Measurements from ENCODE around the gene SNX18.
A peak's percentile ranks its signal among the peaks of the same experiment; 100 is the strongest.
"Not testable (repeated sequence)": the region's sequence is repeated elsewhere in the genome, so short reads cannot be mapped to it uniquely, and the experiment has no call there.

SNX18 gene, protein sequence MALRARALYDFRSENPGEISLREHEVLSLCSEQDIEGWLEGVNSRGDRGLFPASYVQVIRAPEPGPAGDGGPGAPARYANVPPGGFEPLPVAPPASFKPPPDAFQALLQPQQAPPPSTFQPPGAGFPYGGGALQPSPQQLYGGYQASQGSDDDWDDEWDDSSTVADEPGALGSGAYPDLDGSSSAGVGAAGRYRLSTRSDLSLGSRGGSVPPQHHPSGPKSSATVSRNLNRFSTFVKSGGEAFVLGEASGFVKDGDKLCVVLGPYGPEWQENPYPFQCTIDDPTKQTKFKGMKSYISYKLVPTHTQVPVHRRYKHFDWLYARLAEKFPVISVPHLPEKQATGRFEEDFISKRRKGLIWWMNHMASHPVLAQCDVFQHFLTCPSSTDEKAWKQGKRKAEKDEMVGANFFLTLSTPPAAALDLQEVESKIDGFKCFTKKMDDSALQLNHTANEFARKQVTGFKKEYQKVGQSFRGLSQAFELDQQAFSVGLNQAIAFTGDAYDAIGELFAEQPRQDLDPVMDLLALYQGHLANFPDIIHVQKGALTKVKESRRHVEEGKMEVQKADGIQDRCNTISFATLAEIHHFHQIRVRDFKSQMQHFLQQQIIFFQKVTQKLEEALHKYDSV

DNA sequence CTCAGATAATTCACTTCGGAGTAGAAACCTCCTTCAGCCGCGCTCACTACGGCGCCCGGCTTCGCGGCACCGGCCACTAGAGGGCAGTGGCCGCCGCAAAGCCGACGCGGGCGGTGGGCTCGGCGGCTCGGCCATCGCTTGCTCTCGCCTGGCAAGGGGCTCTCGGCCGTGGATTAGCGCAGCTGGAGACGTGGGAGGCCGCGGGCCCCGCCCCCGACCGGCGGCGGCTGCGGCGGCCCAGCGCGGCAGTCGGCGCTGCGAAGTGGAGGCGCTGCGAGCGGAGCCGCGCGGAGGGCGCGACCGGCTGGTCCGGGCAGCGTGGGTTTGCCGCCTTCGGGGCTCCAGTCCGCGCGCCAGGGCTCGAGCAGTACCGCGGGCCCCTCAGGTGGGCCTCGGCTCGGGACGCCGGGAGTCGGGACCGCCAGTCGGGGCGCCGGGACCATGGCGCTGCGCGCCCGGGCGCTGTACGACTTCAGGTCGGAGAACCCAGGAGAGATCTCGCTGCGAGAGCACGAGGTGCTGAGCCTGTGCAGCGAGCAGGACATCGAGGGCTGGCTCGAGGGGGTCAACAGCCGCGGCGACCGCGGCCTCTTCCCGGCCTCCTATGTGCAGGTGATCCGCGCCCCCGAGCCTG lies at the start of gene SNX18:
TSS of gene SNX18 (plus strand) at position 248 of the 634 bp plus-strand sequence. CDS start at position 442, 194 bp downstream.
- DNase-seq = peak; percentile 93

DNA sequence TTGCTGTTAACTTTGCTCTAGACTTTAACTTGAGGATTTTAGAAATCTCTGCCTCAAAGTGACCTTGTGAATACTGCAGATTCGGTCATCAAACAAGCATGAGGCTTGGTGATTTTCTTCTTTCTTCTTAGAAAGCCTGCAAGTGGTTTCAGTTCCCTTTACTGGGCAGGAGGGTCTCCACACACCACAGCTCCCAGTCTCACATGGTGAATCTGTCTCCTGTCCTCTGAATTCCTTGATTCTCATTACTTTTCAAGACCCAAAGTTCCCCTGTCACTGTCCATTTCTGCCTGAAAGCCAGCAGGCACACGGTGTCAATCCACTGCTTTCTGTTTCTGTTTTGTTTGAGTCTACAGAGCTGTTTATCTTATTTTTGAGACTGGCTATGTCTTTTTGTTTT lies 47.9 kb upstream of the SNX18 start:
- no peak for DNase-seq

DNA sequence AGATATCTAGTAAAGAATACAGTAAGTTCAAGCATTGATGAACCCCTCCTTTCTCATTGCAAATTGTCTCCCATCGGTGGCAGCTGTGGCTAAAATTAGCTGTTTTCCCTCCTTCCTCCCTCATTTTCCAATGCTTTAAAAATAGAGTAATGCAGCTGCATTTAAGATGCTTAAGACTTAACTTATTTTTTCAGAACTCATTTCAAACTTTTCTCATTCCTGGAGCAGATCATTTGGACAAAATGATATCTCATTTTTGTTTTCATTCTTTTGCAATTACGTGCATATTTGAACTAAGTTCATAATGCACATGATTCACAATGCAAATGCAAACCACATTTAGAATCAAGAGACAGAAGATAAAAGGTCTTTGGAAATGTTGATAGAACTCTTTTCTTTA lies 47.4 kb upstream of the SNX18 start:
- DNase-seq = no peak

DNA sequence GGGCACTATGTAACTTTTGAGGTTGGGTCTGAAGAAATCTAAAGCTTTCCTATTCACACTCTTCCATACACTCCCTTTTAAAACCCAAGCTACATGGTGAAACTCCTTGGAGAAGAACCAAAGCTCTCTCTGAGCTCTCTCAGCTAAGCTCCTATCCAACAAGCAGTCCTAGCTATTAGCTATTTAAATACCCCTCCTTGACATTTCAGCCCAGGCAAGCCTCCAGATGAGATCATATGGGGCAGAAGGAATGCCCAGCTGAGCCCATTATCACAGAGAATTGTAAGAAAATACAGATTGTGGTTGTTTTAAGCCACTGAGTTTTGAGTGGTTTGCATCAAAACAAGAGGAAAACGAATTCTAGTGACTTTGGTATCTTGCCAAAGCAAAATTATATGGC lies 46.9 kb upstream of the SNX18 start:
- DNase-seq = no peak

DNA sequence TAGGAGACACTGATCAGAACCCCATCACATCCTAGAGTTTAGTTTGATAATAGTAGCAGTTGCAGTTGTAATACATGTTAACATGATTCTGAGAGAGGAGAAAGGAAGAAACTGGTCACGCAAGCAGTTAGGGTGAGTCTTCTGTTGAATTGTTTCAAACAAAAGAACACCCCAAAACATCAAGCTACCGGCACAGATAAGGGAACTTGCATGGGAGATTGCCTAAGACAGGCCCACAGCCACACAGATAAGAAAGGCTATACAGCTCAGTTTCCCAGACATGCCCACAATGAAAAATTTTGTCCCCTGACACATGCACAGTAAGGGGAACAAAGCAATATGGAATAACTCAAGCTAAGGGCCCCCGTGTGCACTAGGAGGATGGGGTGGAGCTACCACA lies 46.2 kb upstream of the SNX18 start:
- no peak for DNase-seq

DNA sequence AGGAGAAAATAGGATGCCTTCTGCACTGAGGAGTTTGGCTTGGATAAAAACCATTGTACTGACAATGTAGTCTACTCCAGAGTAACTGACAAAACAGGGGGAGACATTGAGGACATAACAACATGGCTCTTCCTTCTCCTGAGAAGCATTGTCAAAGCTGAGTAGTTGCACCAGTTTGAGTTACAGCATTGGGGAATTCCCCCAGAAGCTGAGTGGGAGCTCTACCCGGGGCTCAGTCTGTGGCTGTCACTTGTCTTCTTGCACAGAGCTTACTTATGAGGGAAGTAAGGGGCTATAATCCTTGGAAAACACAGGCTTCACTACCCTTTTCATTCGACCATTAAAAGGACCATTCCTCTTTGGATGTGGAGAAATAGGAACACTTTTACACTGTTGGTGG lies 40.9 kb upstream of the SNX18 start:
- no peak for DNase-seq

DNA sequence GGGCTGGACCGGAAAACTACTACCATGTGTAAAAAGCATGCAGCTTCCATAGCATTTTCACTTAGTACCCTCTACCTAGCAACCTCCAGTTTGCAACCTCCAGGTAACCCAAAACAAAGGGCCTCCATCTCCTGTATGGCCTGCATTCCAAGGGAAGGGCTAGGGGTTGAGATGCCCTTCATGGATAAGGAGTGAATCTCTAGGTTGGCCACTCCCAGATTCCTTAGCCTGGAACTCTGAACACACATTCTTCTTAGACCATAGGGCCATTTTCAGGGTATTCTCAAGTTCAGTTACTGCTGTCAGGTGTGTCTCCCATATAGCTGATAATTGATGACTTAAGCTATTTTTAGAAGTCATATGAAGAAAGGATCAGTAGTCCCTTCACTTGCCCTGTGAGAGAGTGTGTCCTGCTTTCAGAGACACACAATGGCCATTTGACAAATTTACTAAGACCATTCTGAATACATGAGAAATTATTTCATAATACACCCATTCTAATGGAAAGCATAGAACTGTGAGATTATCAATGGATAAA lies 39.5 kb upstream of the SNX18 start:
- no peak for DNase-seq

DNA sequence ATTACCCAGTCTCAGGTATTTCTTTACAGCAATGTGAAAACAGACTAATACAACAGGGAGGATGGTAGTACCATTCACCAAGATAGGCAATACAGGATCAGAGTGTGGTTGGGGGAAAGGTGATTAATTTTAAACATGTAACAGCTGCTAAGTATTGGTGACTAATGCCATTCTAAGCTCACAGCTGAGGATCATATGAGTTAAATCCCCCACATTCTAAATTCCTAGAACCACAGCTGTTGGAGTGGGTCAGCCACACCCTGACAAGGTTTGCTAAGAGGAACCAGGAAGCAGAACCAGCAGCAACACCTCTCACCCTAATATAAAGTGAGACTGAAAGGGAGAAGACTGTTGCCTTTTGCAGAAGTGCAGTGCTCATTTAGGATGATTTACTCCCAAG lies 37.3 kb upstream of the SNX18 start:
- no peak for DNase-seq

DNA sequence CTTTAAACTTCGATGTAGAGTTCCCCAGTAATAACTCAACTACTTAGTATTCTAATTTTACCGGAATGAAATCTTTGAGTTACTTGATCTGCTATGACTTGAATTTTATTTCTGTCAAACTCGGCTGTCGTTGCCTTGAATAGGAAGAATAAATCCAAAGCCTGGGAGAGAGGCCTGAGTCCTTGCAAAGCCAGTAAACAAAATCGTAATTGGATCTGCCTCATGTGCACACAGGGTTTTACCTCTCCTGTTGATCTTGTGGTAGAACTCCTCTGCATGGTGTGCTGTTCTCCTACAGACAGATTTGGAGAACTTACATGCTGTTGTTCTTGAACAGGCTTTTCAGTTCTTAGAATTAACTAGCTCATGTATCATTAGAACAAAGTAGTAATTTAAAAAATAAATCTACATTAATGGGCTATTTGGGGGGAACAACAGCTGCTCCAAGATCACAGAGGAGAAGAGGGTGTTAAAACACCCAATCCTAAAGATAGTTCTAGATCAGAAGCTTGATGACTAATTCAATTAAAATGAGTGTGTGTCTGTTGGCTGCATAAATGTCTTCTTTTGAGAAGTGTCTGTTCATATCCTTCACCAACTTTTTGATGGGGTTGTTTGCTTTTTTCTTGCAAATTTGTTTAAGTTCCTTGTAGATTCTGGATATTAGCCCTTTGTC lies 33.2 kb upstream of the SNX18 start:
- no peak for DNase-seq

DNA sequence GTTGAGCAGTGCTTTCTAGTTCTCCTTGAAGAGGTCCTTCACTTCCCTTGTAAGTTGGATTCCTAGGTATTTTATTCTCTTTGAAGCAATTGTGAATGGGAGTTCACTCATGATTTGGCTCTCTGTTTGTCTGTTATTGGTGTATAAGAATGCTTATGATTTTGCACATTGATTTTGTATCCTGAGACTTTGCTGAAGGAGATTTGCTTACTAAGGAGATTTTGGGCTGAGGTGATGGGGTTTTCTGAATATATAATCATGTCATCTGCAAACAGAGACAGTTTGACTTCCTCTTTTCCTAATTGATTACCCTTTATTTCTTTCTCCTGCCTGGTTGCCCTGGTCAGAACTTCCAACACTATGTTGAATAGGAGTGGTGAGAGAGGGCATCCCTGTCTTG lies 31.9 kb upstream of the SNX18 start:
- DNase-seq = not testable (repeated sequence)

DNA sequence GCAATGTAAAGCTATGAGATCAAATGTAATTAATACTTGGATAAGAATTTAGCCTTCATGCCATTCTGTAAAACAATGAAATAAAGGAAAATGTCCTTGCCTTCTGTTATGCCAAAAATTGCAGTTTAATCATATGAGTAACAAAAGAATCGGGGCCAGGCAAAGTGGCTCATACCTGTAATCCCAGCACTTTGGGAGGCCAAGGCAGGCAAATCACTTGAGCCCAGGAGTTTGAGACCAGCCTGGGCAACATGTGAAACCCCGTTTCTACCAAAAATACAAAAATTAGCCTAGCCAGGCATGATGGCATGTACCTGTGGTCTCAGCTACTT lies 27.9 kb upstream of the SNX18 start:
- DNase-seq = not testable (repeated sequence)

DNA sequence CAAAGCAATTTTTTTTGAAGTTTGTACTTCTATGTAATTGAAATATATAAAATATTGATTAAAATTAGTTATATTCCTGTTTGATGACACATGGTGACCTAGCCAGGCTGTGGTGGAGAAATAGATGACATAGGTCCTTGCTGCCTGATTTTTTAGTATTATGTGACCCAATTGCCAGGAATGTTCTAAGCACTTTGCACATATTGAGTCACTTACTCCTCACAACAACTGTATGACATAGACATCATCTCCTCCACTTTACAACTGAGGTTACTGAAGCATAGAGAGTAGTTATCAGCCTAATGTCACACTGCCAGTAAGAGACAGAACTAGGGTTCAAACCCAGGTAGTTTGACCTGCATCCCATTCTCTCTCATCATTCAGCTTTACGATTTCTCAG lies 26.2 kb upstream of the SNX18 start:
- DNase-seq = no peak

DNA sequence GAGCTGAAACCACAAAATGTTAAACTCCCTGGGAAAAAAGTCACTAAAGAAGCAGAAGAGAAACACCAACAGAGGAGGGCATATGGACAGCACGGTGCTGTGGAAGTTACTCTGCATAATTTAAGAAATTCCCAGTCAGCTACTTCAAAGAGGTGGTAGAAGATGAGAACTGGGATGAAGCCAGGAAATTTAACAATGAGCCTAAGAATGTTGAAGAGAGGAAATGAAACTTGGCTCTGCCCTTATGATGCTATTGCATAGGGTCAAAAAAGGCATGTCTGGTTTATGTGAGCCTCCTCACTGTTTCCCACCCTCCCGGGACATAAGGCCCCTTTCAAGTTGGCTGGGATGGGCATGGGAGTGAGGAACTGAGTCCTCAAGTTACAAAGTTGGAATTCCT lies 25.4 kb upstream of the SNX18 start:
- no peak for DNase-seq

DNA sequence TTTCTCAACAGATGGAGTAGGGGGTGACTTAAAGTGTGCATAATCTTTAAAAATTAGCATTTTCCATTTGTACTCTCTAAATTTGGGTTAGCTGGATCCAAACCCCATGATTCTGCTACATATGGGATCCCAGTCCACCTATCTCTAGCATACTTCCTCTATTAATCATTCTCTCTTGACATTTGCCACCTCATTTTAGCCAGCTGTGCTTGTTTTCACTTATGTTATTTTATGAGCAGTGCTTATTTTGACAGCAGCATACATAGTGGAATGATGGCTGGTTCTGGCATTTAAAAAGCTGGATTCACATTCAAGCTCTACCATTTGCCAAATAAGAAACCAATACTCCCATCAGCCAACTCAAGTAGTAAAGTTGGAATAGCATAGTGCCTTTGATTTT lies 22.5 kb upstream of the SNX18 start:
- no peak for DNase-seq

DNA sequence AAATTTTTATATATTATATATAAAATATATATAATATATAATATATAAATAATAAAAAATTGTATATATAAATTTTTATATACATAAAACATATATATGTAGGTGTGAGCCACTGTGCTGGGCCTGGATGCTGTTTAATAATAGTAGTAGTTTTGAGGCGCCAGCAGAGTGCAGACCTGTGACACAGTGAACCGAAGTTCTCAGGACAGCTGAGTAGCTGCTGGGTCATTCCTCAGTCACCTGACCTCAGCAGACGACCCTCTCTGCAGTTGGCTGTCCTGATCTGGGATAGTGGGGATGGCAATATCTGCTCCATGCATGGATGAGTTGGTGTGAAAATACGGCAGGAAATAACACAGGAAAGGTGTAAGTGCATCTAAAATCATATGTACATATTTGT lies 3.3 kb upstream of the SNX18 start:
- no peak for DNase-seq

DNA sequence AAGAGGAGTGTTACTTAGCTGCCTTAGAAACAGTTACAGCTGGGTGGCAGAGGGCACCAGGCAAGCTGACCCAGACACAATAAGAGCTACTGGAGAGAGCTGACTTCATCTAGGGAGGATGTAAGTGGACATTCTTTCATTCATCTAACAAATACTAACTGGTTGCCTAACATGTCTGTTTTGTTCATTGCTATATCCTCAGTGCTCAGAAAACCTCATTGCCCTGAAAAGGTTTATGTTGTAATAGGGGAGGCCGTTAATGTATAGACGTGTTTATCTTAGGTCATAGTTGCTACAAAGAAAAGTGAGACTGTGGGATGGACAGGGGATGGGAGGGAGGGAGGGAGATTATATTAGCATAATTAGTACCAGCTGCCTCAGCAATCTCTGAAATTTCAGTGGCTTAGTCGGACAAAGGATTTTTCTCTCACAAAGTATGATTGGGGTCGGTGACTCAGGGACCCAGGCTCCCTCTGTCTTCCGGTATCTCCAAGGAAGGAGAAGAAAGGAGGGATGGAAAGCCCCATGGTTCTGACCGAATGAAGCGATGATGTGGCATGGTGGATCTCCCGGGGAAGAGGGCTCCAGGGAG lies 2.6 kb upstream of the SNX18 start:
- DNase-seq = no peak

DNA sequence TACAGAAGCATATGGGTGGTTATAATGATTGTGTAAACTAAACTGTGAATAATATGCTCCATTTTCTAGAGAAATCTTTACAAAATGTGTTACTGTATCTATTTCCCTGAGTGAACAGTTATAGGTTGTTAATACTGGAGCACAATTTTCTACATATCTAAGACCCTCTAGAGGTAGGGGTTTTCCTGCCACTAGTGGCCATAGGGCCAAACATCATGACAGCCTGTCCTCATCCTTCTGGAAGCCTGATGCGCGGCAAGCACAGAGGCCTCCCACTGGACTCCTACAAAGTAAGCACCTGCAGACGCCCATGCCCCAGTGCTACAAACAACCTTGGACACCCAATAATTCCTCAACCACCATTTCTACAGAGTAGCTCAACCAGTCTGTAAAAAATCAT lies 1.9 kb upstream of the SNX18 start:
- no peak for DNase-seq

DNA sequence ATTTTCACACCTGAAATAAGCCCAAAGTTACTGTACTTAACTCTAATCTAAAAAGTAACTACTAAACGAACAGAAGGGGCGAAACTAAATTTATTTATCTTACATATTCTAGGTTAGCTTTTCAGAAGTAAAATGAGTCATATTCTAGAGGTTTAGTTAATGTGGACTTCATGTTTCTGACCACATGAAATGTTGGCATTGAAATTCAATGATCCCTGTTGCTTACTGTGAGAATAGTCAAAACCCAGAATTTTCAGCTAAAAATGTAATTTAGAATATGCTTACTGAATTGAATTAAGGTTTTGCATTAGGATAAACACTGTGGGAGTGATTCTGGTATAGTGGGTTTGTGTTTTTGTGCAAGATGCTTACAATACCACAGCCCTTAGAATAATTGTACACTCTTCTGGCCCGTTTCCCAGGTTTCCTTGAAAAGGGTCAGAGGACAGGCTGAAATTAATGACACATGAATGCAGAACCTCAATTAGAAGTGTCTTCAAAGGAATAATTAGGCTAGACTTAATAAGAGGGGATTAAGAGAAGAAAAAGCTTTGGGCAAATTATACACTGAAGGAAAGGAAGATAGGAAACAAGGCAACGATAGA lies 1.4 kb upstream of the SNX18 start:
- no peak for DNase-seq

DNA sequence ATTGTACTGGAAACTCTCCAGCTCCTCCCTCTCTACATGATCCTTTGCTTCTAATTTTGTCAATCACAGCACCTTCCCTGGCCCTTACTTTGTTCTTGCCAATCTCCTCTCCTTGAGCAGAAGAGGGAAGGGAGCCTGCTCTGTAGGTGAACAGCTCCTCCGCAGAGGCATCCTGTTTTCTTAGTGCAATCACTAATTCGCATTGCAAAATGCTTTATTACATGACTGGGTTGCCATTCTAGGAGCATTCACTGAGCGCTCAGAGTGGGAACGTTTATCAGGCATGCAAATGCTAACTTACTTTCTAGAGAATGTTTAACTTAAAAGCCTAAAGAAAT lies 416 bp upstream of the SNX18 start:
- DNase-seq = no peak

DNA sequence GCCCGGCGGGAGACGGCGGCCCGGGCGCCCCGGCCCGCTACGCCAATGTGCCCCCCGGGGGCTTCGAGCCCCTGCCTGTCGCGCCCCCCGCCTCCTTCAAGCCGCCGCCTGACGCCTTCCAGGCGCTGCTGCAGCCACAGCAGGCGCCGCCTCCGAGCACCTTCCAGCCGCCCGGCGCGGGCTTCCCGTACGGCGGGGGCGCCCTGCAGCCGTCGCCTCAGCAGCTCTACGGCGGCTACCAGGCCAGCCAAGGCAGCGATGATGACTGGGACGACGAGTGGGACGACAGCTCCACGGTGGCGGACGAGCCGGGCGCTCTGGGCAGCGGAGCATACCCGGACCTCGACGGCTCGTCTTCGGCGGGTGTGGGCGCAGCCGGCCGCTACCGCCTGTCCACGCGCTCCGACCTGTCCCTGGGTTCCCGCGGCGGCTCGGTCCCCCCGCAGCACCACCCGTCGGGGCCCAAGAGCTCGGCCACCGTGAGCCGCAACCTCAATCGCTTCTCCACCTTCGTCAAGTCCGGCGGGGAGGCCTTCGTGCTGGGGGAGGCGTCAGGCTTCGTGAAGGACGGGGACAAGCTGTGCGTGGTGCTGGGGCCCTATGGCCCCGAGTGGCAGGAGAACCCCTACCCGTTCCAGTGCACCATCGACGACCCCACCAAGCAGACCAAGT lies 723 bp downstream of the SNX18 start:
- DNase-seq = peak; percentile 80

DNA sequence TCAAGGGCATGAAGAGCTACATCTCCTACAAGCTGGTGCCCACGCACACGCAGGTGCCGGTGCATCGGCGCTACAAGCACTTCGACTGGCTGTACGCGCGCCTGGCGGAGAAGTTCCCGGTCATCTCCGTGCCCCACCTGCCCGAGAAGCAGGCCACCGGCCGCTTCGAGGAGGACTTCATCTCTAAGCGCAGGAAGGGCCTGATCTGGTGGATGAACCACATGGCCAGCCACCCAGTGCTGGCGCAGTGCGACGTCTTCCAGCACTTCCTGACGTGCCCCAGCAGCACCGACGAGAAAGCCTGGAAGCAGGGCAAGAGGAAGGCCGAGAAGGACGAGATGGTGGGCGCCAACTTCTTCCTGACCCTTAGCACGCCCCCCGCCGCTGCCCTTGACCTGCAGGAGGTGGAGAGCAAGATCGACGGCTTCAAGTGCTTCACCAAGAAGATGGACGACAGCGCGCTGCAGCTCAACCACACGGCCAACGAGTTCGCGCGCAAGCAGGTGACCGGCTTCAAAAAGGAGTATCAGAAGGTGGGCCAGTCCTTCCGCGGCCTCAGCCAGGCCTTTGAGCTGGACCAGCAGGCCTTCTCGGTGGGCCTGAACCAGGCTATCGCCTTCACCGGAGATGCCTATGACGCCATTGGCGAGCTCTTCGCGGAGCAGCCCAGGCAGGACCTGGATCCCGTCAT lies 1.4 kb downstream of the SNX18 start:
- no peak for DNase-seq

DNA sequence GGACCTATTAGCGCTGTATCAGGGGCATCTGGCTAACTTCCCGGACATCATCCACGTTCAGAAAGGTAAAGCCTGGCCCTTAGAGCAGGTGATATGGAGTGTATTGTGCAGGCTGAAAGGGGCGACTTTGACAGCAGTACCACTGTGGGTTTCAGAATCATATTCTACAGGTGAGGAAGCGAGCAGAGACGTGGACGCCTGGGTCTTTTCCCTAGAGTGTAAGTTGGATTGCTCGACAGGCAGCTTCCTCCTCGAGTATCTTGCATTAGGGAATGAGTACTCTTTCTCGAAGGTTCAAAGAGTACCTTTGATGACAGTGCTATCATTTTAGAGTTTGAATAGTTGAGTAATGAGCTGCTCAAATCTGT lies 1.9 kb downstream of the SNX18 start:
- no peak for DNase-seq
